AML-193 (cell line): ENCODE data around the gene MEPCE.
"Not testable (repeated sequence)": the region's sequence is repeated elsewhere in the genome, so short reads cannot be mapped to it uniquely, and the experiment has no call there.

Source experiments
- DNase-seq, 2 experiments: peaks; one replicate each; lab custom pipeline; 2025; lab: John Stamatoyannopoulos, UW

Gene MEPCE

DNA sequence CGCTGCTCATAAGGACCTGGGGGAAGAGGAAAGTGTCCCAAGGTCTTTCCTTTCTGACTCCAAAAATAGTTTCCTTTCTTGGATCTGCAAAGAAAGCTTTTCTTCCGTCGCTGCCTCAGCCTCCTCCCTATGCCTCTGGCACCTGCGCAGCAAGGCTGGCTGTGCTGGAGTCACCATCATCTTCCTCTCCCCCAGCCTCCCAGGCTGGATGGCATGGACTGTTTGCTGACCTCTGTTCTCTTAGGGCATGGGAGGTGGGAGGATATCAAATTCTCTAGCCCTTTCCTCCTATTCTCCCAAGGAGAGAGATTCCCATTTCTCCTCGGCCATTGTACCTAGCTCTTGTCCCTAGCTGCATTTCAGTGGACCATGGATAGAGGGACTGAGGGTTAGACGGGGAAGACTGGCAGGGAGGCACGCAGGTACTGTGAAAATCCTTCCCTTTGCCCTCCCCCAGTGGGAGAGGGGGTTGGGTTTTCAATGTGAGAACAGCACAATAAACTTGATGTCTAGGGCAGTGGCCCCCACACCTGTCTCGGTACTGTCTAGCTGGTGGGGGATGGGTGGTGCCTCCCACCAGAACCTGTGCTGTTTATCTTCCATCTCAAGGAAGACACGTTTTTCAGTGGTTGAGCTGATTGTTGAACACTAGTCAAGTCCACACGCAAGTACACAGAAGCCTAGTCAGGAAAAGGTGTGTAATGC lies 4.1 kb downstream of the MEPCE start:
- no peak for DNase-seq

DNA sequence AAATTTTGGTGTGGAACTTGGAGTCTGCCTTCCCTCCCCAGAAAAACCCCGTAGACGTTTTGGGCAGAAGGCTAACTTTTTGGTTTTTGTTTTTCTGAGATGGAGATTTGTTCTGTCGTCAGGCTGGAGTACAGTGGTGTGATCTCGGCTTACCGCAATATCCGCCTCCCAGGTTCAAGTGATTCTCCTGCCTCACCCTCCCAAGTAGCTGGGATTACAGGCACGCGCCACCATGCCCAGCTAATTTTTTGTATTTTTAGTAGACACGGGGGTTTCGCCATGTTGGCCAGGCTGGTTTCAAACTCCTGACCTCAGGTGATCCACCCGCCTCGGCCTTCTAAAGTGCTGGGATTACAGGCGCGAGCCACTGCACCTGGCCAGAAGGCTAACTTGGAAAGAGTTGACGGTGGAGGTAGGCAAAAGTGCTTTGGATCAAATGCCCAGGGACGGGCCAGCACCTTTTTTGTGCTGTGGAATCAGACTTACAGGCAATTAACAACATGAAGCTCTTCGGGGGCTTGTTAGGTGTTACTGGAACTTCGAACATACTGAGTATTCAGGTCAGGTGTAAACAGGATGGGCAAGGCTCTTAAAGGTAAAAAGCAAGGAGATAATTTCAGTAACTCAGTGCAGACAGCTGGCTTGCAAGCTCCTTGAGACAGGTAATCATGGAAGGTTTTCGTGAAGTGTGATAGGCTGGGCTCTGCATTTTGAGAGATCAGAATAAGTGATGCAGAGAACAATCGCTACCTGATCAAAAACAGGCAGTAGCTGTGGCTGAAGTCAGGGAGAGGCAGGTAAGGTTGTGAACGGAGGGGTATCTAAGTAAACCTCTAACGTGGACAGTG lies 4.9 kb downstream of the MEPCE start:
- no peak for DNase-seq

DNA sequence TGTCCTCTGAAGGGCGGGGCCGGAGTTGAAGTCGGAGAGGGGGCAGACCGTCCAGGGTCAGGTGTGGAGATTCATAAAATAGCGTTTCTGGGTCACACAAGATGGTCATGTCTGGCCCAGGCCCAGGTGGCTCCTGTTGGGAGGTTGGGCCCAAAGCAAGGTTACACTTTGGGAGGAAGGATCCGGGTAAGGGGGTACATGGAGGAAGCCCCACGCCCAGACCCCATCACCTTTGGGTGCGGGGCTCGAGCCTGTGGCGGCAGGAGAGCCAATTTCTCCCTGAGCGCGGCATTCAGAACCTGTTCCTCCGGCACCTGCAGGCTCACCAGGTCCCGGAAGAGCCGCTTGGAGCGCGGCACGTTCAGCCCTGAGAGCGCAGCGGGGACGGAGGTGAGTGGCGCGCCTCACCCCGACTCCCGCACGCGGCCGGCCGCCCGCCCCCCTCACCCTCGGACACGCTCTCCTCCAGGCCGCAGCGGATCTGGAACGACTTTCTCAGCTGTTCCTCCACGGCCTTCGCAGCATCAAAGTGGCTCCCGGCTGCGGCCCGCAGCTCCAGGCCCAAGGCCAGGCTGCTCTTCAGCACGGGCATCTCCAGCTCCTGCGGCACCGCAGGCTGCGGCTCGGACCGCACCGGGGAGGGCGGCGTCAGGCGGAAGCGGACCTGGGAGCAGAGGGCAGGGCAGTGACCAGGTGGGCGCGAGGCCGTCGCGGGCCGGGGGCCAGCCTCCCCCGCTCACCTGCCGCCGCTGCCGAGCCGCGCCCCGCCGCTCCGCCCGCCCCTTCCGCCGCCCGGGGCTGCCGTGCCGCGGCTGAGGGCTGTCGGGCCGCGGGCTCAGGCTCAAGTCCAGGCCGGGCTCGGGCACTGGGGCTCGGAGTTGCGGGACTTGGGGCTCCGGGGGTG lies 6.0 kb downstream of the MEPCE start:
- no peak for DNase-seq

DNA sequence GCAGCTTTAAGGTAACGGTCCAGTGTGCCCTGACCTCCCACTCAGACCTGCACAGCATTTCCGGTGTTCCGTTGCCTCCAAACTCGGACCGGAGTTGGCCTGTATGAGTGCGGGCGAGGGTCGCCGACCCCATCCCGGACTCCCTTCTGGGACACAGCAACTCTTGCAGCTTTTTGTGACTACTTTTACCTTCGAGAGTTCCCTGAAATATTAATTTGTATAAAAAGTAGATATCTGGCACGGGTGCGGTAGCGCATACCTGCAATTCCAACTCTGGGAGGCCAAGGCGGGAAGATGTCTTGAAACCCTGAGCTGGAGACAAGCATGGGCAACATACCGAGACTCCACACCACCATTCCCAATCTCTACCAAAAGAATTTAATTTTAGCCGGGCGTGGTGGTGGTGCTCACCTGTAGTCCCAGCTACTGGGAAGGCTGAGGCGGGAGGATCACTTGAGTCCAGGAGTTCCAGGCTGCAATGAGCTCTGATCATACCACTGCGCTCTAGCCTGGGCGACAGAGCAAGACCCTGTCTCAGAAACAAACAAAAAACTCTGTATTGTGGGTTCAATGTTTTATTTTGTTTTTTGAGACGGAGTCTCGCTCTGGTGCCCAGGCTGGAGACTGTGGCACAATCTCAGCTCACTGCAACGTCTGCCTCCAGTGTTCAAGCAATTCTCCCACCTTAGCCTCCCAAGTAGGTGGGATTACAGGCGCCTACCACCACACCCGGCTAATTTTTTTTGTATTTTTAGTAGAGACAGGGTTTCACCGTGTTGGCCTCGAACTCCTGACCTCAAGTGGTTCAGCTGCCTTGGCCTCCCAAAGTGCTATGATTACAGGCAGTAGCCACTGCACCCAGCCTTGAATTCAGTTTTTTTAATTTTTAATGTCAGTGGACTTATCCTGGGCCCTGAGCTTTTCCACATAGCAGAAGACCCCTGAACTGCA lies 7.8 kb downstream of the MEPCE start:
- DNase-seq: no peak

DNA sequence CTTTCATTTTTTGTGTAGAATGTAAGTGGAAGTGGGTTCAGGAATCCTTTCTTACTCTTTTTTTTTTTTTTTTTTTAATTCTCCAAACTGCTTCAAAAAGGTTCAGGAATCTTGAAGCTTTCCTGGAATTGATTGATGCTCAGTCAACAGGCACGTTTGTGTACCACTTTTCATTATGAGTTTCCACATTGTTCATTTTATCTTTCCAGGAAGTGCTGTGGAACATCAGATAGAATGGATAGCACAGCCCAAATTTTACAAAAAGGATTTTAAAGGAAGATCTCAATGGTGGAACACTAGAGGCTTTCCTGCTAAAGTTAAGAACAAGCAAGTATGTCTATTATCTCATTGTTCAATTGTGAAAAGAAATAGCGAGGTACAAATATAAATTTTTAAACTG lies 8.5 kb downstream of the MEPCE start:
- no peak for DNase-seq

DNA sequence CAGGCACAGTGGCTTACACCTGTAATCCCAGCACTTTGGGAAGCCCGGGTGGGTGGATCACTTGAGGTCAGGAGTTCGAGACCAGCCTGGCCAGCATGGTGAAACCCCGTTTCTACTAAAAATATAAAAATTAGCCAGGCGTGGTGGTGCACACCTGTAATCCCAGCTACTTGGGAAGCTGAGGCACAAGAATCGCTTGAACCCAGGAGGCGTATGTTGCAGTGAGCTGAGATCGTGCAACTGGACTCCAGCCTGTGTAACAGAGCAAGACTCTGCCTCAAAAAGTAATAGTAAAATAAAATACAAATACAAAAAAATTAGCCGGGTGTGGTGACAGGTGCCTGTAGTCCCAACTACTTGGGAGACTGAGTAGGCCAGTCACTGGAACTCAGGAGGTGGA lies 9.1 kb downstream of the MEPCE start:
- DNase-seq: not testable (repeated sequence)

DNA sequence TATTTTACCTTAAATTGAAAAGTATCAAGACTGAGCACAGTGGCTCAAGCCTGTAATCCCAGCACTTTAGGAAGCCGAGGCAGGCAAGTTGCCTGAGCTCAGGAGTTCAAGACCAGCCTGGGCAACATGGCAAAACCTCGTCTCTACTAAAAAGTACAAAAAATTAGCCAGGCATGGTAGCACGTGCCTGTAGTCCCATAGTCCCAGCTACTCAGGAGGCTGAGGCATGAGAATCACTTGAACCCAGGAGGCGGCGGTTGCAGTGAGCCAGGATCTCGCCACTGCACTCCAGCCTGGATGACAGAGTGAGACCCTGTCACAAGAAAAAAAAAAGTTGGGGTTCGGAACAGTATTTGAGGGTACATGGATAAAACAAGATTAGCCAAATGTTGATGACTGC lies 9.6 kb downstream of the MEPCE start:
- DNase-seq: not testable (repeated sequence)

DNA sequence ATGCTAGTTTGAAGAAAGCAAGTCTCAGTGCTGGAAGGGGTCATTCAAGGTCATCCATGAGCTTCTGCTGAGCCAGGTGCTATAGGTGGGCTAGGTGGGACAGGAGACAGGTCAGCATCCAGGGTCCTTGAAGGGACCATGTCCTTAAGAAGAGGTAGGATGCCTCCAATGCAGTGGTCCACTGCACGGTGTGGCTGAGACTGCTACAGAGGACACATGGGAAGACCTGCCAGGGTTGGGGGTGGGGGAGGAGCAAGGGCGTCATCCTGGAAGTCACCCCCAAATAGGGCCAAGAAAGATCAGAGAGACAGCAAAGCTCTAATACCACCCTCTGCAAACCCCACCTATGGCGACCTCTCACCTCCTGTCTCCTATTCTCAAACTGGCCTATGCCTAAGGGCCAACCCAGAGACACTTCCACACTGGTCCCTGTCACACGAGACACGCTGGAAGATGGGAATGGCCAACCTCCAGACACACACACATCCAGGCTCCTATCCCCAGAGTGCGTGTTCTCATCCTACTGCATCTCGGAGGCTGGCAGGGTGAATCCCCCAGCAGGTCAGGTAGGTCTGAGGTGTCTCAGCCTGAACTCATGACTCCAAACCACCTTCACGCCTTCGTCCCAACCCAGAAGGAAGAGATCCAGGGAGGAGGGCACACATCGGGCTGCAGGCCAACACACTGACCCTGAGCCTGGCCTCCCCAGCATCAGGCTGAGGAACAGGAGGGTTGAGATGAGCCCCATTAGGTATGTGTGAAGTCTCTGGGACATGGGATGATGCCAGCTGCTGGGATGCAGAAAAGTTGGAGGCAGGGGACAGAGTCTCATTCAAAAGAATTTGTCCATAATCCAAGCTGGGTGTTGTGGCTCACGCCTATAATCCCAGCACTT lies 12.3 kb downstream of the MEPCE start:
- no peak for DNase-seq

DNA sequence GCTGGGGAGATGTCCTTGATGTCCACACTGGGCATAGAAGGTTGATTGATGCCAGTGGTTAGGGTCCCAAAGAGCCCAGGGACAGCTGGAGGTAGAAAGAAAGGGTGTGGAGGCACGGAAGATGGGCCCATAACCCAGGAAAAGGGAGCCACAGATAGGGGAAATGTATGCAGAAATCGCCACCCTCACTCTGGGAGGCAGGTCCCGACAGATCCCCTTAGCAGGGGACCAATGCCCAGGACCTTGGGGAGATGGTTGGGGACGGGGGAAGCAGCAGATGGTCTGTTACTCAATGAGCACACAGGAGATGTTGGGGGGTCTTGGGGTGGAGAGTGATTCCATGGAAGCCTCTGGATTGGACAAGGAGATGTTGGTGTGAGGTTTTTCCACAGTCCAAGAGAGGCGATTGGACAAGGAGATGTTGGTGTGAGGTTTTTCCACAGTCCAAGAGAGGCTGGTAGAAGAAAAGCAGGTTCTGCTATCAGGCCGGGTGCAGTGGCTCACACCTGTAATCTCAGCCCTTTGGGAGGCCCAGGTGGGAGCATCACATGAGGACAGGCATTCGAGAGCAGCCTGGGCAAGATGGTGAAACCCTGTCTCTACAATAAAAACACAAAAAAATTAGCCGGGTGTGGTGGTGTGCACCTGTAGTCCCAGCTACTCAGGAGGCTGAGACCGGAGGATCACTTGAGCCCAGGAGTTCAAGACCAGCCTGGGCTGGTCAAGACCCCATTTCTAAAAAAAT lies 13.6 kb downstream of the MEPCE start:
- DNase-seq: no peak

DNA sequence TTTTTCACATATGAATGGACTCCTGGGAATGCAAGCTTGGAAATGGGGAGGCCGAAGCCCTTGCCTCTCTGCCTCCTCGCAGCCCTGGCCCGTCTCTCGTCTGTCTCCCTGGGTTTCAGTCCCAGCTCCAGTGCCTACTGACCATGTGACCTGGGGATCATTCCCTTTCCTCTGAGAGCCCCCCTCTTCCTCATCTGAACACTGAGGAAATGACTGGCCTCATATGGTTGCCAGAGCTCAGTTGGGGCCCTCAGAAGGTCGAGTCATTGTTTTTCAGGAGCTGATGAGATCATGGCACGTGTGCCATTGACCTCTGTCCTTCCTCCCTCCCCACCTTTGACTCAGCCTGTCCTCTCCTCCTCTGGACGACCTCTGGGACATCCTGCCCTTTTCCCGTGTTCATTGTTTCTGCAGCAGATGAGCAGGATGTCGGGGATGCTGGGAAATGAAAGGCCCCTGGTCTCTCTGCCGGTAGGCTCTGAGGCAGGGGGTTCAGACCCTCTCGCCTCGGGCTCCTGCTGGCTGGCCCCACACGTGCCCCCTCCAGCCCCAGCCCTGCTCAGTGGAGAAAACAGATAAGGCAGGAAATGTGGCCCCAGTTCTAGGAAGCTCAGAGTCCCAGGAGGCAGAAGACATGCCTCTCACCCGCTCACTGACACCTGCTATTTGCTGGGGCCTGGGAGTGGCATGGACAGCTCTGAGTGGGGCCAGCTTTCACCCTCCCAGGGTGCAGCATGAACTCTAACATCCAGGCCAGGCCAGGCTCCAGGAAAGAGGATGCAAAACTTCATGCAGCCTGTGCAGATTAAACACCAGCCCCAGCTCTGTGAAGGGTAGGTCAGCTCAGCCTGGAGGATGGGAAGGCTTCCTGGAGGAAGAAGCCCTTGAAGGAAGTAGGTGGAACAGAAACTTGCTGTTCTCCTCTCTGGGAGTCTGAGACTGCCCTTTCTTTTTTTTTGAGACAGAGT lies 15.0 kb downstream of the MEPCE start:
- no peak for DNase-seq

DNA sequence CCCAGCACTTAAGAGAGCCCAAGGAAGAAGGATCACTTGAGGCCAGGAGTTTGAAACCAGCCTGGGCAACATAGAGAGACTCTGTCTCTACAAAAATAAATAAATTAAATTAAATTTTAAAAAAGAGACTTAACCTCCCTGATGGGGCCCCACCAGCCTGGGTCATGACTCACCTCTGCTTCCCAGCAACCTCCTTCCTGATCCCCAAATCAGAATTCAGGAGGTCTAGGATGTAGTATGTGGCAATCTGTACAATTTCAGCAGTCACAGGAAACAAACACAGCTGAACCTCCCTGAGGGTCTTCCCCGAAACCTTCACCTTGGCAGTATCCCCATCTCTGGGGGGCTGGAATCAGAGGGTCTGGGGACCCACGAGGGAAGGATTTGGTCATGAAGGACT lies 16.4 kb downstream of the MEPCE start:
- no peak for DNase-seq

DNA sequence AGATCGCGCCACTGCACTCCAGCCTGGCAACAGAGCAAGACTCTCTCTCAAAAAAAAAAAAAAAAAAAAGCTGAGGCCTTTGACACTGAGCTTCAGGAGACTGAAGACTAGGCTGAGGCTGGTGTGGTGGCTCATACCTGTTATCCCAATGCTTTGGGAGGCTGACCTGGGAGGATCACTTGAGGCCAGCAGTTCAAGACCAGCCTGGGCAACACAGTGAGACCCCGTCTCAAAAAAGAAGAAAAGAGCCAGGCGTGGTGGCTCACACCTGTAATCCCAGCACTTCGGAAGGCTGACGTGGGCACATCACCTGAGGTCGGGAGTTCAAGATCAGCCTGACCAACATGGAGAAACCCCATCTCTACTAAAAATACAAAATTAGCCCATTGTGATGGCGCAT lies 17.7 kb downstream of the MEPCE start:
- DNase-seq: not testable (repeated sequence)

DNA sequence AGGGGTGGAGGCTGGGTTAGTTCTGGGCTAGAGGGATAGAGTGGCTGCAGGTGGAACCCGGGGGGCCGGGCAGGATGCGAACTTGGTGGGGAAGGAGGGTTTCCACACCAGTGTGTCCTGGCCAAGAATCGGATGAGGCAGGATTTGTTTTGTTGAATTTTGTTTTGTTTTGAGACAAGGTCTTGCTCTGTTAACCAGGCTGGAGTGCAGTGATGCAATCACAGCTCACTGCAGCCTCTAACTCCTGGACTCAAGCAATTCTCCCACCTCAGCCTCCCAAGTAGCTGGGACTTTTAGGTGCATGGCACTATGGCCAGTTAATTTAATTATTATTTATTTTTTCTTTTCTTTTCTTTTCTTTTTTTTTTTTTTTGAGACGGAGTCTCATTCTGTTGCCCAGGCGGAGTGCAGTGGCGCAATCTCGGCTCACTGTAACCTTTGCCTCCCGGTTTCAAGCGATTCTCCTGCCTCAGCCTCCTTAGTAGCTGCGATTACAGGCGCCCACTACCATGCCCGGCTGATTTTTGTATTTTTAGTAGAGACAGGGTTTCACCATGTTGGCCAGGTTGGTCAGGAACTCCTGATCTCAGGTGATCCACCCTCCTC lies 19.7 kb downstream of the MEPCE start:
- no peak for DNase-seq

DNA sequence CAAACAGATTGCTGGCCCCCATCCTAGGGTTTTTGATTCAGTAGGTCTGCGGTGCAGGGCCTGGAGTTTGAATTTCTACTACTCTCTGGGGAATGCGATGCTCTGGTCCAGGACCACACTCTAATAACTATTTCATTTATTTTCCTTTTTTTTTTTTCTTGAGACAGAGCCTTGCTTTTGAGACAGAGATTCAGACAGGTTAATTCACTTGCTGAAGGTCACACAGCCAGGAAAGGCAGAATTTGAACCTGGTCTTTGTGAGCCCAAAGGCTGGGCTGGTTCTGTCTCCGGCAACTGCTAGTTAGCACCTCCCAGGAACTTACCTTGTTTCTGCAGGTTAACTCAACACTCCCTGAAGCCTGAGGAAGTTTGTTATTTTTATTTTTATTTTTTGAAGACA lies 22.9 kb downstream of the MEPCE start:
- DNase-seq: no peak

DNA sequence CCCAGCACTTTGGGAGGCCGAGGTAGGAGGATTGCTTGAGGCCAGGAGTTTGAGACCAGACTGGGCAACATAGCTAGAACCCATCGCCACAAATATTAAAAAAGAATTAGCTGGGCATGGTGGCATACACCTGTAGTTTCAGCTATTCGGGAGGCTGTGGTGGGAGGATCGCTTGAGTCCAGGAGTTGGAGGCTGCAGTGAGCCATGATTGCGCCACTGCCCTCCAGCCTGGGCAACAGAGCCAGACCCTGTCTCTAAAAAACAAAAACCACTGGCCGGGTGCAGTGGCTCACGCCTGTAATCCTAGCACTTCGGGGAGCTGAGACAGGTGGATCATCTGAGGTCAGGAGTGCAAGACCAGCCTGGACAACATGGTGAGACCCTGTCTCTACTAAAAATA lies 24.2 kb downstream of the MEPCE start:
- DNase-seq: not testable (repeated sequence)

DNA sequence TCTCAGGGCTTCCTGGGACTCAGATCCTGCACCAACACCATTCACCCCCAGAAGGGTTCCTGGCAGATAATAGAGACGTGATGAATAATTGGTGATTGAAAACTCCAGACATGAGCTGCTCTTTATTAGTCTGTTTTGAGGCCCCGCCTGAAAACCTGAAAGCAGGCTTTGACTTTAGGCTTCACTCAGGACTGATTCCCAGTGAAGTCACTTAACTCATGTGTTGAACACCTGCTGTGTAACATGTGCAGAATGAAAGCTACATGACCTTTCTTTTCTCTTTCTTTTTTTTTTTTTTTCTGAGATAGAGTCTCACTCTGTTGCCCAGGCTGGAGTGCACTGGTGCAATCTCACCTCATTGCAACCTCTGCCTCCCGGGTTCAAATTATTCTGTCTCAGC lies 25.6 kb downstream of the MEPCE start:
- DNase-seq: no peak

DNA sequence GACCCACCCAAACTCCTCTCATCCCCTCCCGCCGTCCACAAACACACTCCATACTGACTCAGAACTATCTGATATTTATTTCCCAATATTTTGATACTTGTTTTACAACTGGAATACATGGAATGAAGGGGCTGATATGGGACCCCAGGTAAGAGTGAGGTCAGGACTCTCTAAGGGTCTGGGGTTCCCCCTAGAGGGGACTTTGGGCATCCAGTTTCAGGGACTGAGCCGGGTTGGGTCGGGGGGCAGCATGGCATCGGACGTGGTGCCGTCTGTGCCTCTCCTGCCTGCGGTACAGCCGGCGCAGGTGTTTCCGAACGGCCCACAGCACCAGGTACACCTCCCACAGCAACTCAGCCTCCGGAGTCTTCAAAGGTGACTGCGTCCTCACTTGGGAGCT lies 26.9 kb downstream of the MEPCE start:
- no peak for DNase-seq

DNA sequence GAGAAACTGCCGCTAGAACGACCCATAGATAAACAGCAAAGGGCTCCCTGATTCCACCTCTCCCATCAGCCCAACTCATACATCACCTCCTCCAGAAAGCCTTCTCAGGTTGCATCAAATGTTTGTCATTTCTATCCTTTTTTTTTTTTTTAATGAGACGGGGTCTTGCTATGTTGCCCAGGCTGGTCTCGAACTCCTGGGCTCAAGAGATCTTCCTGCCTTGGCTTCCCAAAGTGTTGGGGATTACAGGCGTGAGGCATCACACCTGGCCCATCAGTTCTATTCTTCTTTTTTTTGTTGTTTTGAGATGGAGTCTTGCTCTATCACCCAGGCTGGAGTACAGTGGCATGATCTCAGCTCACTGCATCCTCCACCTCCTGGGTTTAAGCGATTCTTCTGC lies 27.4 kb downstream of the MEPCE start:
- DNase-seq: no peak
